RWPE1 (cell line): Measurements from ENCODE around the gene HEMGN.

Experiments used
- CTCF ChIA-PET: fragments of 350-600 bp; sonication (Branson Sonifier 250); formaldehyde crosslinking; extraction: SDS; loops from one replicate; lab custom pipeline; 2021; lab: Yijun Ruan, JAX
- POLR2A ChIA-PET: fragments of 400-600 bp; formaldehyde crosslinking; extraction: SDS; loops from one replicate; lab custom pipeline; 2020; ENCODE audit warnings: antibody characterized with exemption; ENCODE audit not compliant: low non-redundant PET; lab: Yijun Ruan, JAX
- DNase-seq: peaks from one replicate; pipeline ENCODE4 v3.0.0; 2012; ENCODE audit warnings: low spot score
- H3K27ac ChIP-seq: fragments of 450-650 bp; 2 replicates; pipeline ENCODE4 v1.5.1; 2017
- CTCF ChIP-seq: fragments of 450-650 bp; conservative IDR thresholded peaks from 2 replicates; pipeline ENCODE4 v1.5.1; 2017; ENCODE audit warnings: low read depth, mild to moderate bottlenecking

HEMGN gene

GRCh38 chr9:97982683-97983588 is 45.0 kb upstream of the HEMGN start, which contains the start of gene ANP32B:
ANP32B (plus strand) TSS chr9:97983341; CDS start chr9:97983556, 215 bp downstream.
- peak; percentile 100 for TF ChIP-seq CTCF
- peak within 1 kb of the TSS; percentile 96 for H3K27ac ChIP-seq
- POLR2A ChIA-PET = interaction anchor here (0.5 to 1.0 kb wide), 7 partner anchors 22 to 272 kb away, joined by 3 to 12 read pairs (median 3); partner anchors contain the start of gene TRMO
- DNase-seq = peak; percentile 94
- CTCF ChIA-PET = interaction anchor here (0.5 to 4.3 kb wide), 15 partner anchors 11 to 1441 kb away, joined by 3 to 18 read pairs (median 3); partner anchors contain the start of gene TRMO

- CTCF ChIA-PET = interaction anchor here (0.6 to 4.3 kb wide), 7 partner anchors 11 to 307 kb away, joined by 3 to 18 read pairs (median 3); partner anchors contain the start of gene TRMO
- H3K27ac ChIP-seq = peak overlapping the region; percentile 96
- POLR2A ChIA-PET = interaction anchor here (0.6 to 0.7 kb wide), 4 partner anchors 21 to 272 kb away, joined by 3 to 12 read pairs (median 4); partner anchors contain the start of gene TRMO
- no peak for DNase-seq
- TF ChIP-seq CTCF = no peak
Observed at GRCh38 chr9:97981846-97982682, 44.1 kb upstream of the HEMGN start.

DNA sequence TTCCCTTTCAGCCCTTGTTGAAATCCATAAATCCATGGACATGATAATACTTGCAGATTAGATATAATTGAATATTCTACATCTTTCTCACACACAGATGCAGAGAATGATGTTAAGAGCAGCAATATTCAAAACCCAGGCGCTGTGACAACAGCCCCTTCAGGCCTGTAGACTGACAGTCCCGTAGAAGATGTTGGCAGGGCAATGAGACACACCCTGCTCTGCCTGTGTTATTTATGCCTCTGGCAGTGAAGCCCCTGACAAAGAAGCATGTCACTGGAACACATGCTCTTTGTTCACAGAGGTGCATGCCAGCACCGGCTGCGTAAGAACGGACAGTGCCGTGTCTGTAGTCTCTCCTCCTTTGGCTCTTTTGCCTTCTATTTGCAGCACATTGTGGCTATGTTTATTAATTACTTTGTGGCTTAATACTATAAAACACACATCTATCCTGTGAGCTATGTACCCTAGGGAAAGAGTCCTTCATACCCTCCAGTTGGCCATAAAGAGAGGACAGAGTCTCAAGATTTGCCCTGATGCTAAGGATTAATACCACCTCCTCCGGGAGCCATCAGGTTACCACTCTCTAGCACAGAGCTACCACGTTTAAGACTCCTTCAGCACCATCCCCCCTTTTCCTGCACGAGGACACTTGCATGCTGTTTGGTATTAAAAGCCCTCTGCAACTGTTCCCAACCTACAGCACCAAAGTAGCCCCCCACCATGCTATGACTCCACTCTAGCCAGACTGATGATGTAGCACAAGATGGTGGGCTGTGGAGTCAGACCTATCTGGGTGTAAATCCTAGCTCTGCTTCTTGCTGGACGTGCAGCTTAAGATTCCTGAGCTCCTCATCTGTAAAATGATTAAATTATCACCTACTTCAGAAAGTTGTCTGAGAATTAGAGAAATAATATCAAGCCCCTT is 43.2 kb upstream of the HEMGN start:
- POLR2A ChIA-PET = no interaction called here
- DNase-seq = no peak
- CTCF ChIA-PET = interaction anchor here (1.3 to 4.3 kb wide), 2 partner anchors 10 to 58 kb away, joined by 3 to 18 read pairs; partner anchors contain the start of gene TRMO
- peak overlapping the region; percentile 62 for H3K27ac ChIP-seq
- no peak for TF ChIP-seq CTCF

- TF ChIP-seq CTCF = no peak
- DNase-seq = no peak
- ChIA-PET POLR2A (no interaction called here), CTCF (interaction anchor here (1.3 to 4.3 kb wide), 2 partner anchors 10 to 57 kb away, joined by 3 to 18 read pairs; partner anchors contain the start of gene TRMO)
- H3K27ac ChIP-seq = no peak overlapping the region
Observed at GRCh38 chr9:97980479-97980803, 42.5 kb upstream of the HEMGN start.

DNA sequence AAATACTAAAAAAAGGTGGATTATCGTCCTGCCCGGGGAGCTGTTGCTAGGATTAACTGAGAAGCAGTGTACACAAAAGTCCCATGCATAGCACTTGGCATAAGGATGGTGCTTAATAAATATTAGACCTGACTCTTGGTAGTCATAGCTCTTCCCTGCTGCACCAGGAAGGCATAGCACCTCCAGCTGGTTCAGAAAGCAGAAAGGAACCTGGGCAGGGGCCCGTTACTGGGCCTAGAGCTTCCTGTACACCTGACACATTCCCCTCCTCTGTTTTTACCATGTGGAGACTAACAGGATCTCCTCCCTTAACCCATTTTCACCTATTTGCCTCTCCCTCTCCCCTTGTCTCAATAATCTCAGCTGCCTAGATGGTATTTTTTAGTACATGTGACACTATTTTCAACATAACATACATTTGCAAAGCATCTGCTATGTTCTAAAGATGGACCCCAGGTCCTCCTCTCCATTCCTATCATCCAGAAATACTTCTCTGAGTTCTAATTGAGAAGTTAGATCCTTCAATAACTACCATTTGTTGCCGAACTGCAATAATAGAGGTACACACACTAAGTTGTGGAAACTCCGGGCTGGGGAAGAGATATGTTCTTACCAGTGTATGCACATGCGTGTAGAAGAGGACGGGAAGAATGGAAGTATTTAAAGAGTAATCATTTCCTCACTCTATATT is 42.0 kb upstream of the HEMGN start:
- H3K27ac ChIP-seq = no peak overlapping the region
- CTCF ChIA-PET = interaction anchor here (0.6 to 4.3 kb wide), 3 partner anchors 56 to 346 kb away, joined by 3 to 18 read pairs (median 5); partner anchors contain the start of genes NCBP1 and TRMO
- POLR2A ChIA-PET = no interaction called here
- DNase-seq = no peak
- no peak for TF ChIP-seq CTCF
